ENCODE measurements around the gene DDTL.

DNA sequence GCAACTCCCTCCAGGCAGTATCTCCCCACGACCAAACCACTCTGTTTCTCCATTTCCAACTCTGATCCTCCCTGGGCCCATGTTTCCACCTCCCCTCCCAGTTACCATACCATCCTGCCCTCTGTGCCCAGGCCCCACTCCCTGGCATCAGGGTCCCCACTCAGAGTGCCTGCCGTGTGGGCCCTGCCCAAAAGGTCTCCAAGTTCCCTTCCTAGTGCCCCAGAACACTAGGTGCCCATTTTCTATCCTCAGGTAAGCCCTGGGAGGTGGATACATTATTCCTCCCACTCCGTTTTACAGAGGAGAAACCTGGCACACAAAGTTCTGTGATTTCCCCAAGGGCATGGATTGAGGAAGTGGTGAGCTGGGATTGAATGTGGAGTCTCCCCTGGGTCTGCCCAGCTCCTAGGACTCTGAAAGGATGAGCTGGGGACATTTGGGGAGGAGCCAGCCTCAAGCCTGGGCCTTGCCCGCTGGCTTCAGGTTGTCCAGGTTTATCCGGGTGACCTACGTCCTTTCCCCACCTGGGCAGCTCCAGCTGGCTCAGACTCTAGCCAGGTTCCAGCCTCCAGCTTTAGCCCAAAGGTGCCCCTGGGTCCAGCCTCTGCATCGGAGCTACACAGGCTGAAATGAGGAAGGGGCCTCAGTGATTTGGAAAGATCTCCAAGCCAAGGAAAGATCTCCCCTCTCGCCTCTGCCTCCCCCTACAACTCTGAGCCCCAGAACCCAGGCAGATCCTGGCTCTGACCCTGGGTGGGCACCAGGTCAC, 40.7 kb downstream of the DDTL start:
- TF ChIP-seq, protein P1, sequence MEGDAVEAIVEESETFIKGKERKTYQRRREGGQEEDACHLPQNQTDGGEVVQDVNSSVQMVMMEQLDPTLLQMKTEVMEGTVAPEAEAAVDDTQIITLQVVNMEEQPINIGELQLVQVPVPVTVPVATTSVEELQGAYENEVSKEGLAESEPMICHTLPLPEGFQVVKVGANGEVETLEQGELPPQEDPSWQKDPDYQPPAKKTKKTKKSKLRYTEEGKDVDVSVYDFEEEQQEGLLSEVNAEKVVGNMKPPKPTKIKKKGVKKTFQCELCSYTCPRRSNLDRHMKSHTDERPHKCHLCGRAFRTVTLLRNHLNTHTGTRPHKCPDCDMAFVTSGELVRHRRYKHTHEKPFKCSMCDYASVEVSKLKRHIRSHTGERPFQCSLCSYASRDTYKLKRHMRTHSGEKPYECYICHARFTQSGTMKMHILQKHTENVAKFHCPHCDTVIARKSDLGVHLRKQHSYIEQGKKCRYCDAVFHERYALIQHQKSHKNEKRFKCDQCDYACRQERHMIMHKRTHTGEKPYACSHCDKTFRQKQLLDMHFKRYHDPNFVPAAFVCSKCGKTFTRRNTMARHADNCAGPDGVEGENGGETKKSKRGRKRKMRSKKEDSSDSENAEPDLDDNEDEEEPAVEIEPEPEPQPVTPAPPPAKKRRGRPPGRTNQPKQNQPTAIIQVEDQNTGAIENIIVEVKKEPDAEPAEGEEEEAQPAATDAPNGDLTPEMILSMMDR (conservative IDR thresholded peaks at IDR 0.05; ENCODE audit: low read depth, low read length), result no peak
- no peak for TF ChIP-seq EZH2 (IDR thresholded peaks at IDR 0.05; ENCODE audit: borderline replicate concordance, low read depth, low read length, poor library complexity, severe bottlenecking)

Data from A673 (cell line).